HL-60/S4 treated with phorbol 12-myristate 13-acetate at 8.2 ng/mL for 4 days and 3 days (cell line): ENCODE results near the gene DNMT3A.

Source experiments
- in situ Hi-C: fragments of 300-500 bp; cut with MboI; formaldehyde crosslinking; loops from 2 replicates; pipeline ENCODE4 v1.15.0; 2022; ENCODE audit warnings: low sequenced_read_pairs

Gene DNMT3A

DNA sequence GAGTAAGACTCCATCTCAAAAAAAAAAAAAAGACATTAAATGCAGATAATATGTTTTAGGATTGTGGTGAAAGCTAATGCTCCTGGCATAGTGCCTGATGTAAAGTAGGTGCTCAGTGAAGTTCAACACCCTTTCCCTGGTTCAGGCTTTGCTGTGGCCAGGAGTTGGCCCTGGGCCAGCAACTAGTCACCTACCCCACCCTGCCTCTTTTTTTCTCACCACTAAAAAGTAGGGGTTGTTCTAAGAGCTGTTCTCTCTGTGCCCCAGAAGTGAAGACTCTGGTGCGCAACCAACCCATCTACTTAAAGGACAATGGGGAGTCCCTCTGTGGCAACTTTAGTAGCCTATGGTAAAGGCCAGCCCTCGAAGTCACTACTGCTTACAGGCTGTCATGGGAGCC is 75.9 kb downstream of the DNMT3A start:
- in situ Hi-C loops, result no loop called here

DNA sequence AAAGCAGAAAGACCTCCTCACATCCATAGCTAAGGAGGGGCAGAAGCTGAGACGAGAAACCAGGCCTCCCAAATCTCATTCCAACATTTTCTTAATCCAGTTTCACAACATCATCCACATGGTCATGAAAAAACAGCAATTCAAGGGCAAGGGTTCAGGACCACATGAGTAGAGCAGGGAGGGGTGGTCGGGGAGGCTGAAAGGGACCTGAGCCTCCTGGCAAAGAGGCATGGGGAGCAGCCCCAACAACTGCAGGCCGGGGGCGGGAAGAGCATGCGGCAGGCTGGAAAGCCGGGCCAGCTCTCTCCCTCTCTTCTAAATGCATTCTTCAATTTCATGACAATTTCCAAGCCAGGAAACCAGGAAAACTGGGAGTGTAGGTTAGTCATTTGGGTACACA is 76.7 kb downstream of the DNMT3A start:
- in situ Hi-C loops, result no loop called here

DNA sequence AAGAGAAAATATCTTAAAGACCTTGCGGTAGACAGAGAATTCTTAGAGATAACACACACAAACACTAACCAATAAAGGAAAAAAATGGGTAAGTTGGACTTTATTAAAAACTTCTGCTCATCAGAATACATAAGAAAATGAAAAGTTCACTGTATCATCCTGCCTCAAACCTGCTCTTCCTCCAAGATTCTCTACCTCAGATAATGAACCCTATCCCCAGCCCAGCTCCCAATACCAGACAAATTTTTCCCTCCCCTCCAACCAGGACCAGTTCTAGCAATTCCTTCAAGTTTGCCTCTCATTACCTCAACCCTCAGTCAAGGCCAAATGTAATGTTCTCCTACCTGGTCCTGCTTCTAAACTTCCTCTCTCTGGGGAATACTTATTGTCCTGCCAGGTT is 79.4 kb downstream of the DNMT3A start:
- in situ Hi-C loops, result no loop called here

DNA sequence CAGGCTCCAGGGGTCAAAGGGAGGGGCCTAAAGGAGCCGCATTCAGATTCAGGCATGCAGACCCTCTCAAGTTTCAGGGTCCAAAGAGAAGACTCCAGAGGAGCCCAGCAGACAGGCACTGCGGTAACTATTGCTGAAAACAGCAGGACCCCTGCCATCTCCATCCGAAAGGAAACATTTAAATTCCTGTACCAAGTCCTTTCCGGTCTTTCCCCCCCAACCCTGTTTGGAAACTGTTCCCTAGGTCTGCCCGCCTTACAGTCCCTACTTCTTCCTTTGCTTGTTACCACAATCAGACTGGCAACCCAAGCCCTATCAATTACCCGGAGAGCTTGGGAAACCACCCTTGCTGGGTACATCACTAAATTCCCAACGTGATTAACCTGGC is 82.0 kb downstream of the DNMT3A start:
- in situ Hi-C loops, result no loop called here

DNA sequence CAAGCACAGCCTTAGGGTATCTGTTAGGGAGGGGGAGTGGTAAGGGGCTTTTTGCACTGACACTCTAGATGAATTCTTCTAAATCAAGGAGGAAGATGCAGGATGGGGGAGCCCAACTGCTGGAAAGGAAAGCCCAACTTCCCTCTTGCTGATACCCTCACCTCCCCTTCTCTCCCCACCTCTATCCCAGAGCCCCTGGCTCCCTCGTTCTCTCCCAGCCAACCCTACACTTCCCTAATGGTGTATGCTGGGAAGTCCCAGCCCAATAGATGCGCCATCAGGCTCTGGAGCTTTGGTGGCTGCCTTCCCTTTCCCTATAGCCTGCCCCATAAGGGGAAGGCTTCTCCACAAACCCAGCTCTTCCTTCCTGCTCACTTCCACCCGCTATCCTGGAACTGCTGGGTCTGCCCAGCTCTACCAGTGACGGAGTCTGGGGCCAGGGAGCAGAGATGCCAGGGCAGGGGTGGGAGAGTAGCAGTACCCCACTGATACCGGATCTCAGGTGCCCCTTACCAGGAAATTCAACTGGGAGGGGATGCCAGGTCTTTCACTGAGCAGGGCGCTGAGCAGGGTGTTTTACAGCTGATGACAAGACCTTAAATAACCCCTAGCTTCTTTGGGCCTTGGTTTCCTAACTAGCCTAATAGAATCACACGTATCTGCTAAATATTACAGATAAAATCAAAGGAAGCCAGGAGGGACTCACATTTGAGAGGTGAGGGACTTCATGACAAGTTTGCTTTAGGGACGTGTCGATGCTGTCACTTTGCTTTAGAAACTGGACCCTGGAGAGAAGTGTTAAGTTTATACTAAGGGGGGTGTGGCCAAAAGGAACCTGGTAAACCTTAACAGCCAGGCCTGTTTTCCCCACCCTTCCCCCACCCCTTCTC is 82.6 kb downstream of the DNMT3A start:
- in situ Hi-C loops, result no loop called here

DNA sequence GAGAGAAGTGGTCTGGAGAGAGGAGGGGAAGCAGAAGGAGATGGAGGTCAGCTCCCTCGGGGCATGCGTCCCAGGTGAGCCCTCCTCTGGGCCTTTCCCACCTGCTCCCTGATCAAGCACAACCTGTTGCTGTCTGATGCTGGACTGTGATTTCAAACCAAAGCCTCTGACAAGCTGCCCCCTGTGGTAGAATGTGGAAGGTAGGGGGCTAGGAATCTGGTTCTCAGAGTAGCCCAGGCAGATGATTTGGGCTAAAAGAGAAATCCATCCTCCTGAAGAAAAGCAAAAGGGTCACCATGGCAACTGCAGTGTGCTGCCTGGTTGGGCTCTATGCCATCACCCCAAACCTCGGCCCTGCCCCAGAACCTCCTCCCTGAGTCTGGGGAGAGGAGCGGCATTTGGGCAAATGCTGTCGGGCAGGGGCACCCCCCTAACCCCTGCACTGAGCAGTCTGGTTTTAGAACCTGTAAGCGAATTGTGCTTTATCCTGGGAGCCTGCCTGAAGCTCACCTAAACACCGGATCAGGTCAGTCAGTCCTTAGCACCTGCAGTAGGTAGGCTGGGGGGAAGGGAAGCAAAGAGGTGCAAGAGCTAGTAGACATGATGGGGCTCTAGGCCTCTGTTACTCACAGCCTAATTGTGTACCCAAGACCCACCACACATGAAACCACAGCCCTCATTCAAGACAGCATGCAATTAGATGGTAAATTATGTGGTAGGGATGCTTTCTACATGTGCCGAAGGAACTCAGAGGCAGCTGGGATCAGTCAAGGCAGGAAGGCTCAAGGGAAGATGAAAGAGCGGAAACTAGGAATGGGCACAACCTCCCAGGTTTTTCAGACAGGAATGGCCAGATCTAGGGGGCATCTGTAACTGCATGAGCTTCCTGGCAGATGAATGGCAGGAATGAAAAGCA is 83.5 kb downstream of the DNMT3A start:
- in situ Hi-C loops, result no loop called here

DNA sequence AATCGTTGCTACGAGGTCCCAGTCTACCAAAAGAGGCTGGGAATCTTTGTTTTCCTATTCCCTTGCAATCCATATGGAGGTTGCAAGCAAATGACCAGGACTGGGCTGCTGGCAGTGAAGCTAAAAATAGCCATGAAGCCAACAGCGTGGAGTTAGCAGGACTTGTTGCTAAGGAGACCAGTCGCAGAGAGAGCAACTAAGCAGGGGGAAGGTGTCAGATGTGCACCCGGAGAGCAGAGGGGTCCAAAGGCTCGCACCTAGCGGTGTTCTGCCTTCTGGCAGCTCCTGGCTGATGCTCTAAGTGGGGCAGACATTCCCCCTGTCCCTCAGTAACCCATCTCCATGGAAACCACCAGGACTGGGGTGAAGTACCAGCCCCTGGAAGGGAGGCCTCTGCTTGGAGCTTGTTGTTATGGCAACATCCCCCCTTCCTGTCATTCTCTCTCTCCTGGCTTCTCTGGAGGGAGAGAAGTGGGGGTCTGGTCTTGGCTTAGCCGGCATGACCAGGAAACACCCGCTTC is 84.6 kb downstream of the DNMT3A start:
- in situ Hi-C loops, result no loop called here

DNA sequence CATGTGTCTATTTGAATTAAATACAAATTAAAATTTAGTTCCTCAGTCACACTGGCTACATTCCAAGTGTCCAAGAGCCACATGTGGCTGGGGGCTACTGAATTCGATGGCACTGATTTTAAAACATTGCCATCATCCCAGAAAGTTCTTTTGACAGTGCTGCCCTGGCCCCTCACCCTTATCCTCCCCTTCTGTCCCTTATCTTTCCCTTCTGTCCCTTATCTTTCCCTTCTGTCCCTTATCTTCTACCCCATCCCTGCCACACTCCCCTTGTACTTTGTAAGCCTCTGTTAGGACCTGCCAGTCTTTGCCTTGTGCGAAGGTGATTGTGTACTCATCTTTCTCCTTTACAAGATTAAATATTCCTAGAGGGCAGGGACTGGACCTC is 85.2 kb downstream of the DNMT3A start:
- in situ Hi-C loops, result no loop called here

DNA sequence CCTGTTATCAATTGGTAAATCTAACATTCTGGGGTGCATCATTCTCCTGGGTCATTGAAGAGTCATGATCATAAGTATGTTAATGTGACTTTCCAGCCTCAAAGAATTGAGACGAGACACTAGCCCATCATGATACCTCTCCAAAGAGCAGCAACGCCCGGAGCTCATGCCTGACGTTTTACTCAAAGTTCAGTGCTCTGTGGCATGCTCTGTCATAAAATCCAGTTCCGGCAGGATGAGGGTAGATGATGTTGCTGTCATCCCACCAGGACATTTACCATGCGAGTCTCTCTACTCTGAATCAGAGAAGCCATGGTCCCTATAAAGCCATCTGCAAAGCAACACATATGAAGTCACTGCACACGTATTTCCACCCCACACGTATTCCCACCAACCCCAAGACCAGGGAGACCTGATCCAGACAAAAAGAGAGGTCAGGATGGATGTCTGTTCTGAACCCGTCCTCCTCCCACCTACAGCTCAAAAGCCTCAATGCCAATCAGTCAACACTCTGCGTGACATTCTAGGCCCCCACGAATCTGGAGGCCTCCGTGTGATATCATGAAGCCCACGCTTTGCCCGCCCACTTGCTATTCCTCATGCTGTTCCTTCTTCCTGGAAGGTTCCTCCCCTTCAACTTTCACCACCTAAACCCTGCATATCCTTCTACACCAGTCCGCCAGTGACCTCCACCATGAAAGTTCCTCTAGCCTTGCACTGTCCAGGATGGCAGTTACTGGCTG is 85.8 kb downstream of the DNMT3A start:
- in situ Hi-C loops, result no loop called here

DNA sequence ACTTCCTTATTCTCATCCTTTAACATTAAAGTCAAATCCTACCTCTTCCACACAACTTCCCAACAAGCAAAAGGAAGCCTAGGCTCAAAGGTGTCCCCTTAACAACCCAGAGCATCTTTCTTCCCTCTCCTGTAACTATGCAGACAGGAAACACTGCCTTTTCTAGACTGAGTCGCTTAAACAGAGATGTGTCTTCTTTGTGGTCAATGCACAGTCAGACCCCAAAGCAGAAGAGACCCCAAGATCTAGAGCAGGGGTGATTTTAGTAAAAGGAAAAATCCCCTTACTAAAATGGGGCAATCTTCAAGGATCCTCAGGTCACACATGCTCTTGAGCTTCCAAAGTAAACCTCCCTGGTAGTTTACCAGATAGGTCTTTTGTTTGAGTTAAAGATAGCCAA is 86.8 kb downstream of the DNMT3A start:
- in situ Hi-C loops, result no loop called here

DNA sequence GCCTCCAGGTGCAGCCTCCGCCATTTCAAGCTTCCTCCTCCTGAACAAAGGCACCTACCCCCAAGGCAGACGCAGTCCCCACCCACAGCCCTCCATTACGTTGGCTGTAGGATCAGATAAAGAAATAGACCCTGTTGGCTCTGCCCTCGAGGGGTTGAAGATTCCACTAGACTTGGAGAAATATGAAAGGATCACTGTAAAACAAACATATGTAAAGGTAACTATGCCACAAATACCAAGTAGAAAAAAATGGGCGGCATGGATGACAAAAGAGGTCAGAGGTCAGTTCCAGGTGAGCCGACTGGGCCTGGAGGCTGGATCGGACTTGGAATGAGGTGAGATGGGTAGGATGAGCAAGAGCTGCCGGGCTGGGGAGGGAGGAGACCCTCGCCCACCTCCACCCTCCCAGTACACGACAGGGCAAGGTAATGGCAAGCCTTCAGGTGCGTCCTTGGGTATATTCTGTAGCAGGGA is 88.5 kb downstream of the DNMT3A start:
- in situ Hi-C loops, result no loop called here

DNA sequence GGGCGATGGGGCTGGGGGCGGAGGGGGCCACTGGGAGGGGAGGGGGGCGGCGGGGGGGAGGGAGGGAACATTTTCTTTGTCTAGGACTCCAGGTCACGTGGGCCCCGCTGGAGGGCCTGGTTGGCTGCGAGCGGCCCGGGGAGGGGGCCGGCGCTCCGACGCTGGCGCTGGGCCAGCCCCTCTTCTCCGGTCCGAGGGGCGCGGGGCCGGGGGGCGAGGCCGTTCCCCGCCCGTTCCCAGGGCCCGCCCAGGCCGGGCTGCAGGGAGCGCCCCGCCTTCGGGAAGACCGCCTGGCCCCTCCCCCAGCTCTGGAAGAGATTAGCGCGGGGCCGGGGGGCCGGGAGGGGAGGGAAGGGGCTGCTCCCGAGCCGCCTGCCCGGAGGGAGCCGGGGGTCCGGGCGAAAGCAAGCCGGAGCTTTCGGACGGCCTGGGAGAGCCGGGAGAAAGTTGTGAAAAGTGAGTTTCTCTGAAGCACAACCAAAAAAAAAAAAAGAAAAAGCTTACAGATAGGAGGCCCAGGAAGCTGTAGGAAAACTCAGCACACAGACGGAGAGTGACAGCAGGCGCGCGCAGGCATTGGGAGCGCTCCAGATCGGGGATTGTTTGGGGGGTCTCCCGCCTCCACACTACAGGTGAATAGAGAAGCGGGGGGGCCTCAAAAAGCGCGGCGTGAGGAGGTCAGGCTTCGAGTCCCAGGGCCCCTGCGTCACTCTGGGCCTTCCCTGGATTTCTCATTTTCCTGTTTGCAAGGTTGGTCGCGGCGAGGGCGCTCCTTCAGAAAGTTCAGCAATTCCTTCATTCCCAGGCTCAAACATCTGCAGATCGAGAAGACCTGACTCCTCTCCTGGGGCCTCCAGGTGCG is 89.2 kb downstream of the DNMT3A start:
- in situ Hi-C loops, result no loop called here

DNA sequence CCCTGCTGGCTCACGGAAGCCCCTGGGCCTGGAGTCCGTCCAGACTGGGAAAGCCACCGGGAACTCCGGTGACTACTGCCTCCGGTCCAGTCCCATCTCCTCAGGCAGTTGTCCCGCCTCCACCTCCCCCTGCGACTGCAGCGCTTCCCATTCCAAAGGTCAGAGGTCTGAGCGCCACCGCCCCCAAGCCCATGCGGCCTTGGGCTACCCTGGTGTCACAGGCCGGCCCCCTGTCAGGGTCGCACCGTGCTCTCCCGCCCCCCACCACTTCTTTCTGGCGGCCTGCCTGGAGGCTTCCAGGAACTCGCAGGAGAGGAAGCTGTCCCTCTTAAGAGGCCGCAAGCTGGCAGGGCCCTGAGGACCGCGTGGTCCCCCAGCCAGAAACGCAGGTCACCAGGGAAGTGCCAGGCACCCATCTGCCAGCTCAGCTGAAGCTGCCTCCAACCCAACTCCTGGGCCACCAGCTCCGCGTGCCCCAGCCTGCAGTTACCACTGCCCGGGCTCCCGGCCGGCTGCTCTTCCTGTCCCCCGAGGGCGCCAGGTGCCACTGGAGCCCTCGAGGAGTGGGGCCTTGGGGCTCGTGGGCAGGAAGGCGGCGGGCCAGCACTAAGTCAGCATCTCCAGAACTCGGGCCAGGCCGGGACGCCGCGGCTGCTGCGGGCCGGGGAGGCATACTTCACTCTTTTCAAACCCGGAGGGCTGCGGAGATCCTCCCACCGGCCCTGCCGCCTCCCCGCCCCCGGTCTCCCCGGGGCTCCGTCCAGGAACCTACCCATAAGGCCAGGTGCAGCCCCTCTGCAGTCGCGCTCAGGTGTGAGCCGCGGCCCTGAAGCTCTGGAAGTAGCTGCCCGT is 90.1 kb downstream of the DNMT3A start:
- in situ Hi-C loops, result no loop called here

DNA sequence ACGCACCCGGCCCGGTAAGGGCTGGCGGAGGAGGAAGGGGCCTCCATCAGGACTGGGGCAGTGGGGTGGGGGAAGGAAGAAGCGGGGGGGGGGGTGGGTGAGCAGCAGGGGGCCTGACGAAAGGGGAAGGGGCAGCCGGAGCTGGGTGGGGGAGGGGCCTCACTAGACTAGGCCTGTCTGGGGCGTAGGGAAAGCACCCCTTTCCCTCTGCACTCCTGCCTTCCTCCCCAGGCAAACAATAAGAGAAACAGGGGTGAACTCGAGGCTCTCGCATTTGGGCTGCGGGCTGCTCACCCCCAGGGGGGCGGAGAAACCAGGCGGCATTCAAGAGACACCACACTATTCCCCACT is 90.7 kb downstream of the DNMT3A start:
- in situ Hi-C loops, result no loop called here

DNA sequence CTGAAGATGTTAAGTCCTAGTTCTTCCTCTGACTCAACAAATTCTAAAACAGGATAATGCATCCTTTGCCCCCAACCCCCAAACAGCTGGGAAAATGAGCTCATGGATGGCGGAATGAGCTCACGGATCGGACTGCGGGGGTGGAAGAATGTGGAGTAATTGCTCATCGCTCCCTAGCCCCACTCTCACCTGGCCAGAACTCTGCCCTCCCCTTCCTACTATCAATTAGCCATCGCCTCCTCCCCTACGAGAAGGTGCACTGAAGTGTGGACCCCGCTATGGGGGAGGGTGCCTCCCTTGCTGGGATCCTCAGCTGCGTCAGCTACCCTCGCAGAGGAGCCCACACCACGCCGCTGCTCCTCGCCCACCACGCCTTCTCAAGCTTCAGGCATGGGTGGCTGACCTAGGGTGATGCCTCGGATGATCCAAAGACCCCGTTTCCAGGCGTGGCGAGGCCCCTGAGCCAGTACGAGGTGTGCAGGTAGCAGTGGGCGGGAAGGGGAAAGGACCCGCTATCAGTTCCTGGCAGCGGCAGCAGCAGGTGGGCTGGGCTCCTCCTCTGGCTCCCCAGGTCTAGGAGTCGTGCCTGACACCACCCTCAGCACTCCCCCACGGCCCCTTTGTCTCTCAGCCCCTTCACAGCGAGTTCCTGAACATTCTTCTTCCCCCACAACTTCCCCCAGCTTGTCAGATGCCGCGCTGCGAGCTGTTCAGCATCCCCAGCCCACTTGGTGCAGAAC is 91.2 kb downstream of the DNMT3A start:
- in situ Hi-C loops, result no loop called here

DNA sequence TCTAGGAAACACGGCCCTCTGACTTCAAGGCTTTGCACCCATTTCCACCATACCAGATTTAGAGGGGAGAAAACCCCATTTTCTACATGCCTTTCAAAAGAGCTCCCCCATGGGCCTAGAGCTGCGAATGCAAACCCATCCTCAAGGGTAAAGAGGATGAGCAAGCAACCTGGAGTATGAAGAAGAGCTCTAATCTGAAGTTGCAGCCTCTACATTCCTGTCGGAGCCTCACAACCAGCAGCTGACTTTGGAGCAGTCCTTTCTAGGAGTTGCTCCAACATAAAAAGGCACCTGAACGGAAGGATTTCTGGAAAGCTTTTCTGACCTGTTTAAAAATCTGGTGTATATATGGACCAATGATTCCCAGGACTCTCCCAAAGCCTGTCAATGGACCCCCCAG is 91.9 kb downstream of the DNMT3A start:
- in situ Hi-C loops, result no loop called here

DNA sequence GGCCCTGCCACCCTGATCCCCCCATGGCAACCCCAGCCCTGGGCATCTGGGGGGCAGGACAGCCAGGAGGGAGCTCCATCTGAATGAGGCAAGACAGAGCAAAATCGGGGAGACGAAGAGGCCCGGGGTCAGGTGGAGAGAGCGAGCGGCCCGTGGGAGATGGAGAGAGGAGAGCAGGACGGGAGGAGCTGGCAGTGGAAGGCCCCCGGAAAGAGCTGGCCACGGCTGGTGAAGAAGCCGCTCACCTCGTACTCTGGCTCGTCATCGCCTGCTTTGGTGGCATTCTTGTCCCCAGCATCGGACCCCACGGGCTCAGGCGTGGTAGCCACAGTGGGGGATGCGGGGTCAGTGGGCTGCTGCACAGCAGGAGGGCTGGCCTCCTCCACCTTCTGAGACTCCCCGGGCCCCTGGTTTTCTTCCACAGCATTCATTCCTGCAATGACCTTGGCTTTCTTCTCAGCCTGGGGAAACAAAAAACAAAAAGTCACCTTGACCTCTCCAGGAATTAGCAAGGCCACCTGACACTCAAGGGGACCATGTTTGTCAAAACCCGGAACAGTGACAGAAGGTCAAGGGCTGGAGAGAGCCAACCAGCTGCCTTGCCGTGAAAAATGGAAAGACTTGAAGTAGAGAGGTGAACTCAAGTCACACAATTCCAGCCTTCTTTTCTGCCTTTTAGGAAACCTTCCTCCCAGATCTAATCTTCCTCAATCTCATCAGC is 93.8 kb downstream of the DNMT3A start:
- in situ Hi-C loops, result no loop called here
